Activated CD8-positive, alpha-beta memory T cell treated with anti-CD3 and anti-CD28 coated beads, Interleukin-2, amount 10 ng/mL, durations not matched to agents 7 days and 5 days (primary cell): ENCODE data around the gene CREG1. TPM values are rescaled to one million over a fixed set of nuclear protein-coding genes. Genes with fewer than 3 reads are reported as not detected.
"Not testable (repeated sequence)": the region's sequence is repeated elsewhere in the genome, so short reads cannot be mapped to it uniquely, and the experiment has no call there.

ENCODE experiments used
- ATAC-seq: fragments of 150-1000 bp; cut with Tn5 transposase; one replicate; pipeline ENCODE4 v1.10.0; 2021; ENCODE audit warnings: moderate library complexity
- CTCF ChIA-PET: fragments of 350-600 bp; sonication (Branson Sonifier 250); formaldehyde crosslinking; loops from one replicate; lab custom pipeline; 2021; ENCODE audit warnings: antibody characterized with exemption; lab: Charles Lee
- DNase-seq: peaks from one replicate; pipeline ENCODE4 v3.0.0-alpha.2; 2020
- H3K27ac Mint-ChIP-seq: one replicate; pipeline ENCODE4 v1.8.0; 2021; ENCODE audit warnings: mild to moderate bottlenecking, mixed read lengths
- H3K27me3 Mint-ChIP-seq: one replicate; pipeline ENCODE4 v1.8.0; 2021; ENCODE audit warnings: mixed read lengths
- H3K36me3 Mint-ChIP-seq: one replicate; pipeline ENCODE4 v1.8.0; 2021; ENCODE audit warnings: mild to moderate bottlenecking, mixed read lengths
- H3K4me1 Mint-ChIP-seq: one replicate; pipeline ENCODE4 v1.8.0; 2021; ENCODE audit warnings: mixed read lengths
- H3K4me3 Mint-ChIP-seq: one replicate; pipeline ENCODE4 v1.8.0; 2021; ENCODE audit warnings: mild to moderate bottlenecking, moderate library complexity, mixed read lengths
- H3K9me3 Mint-ChIP-seq: one replicate; pipeline ENCODE4 v1.8.0; 2022; ENCODE audit warnings: low read depth, mixed read lengths
- total RNA-seq, 2 experiments: library from RNA; stranded (reverse); gene quantifications; one replicate each; pipeline ENCODE4 v1.2.3, GENCODE V29; 2021

The CREG1 gene
- total RNA-seq, 2 experiments from 2014 or later, result 12.7 to 15.8 TPM

GRCh38 chr1:167582064-167582463 is 28.5 kb upstream of the CREG1 start:
- H3K4me1 Mint-ChIP-seq, result no peaks in the 10 kb centered on the region
- peaks cover 6% of the 10 kb centered on the region for H3K27me3 Mint-ChIP-seq
- no peaks in the 10 kb centered on the region for H3K36me3 Mint-ChIP-seq
- H3K9me3 Mint-ChIP-seq, result no peaks in the 10 kb centered on the region
- no peak overlapping the region for H3K4me3 Mint-ChIP-seq
- CTCF ChIA-PET, result no interaction called here
- ATAC-seq, result no peak
- DNase-seq, result no peak
- H3K27ac Mint-ChIP-seq, result no peak overlapping the region

GRCh38 chr1:167579986-167580385 is 26.4 kb upstream of the CREG1 start:
- no peak overlapping the region for H3K27ac Mint-ChIP-seq
- ATAC-seq, result no peak
- H3K27me3 Mint-ChIP-seq, result peaks cover 23% of the 10 kb centered on the region
- no peak for DNase-seq
- no peaks in the 10 kb centered on the region for H3K36me3 Mint-ChIP-seq
- H3K4me3 Mint-ChIP-seq, result no peak overlapping the region
- H3K4me1 Mint-ChIP-seq, result no peaks in the 10 kb centered on the region
- CTCF ChIA-PET, result interaction anchor here (0.7 to 1.1 kb wide), 2 partner anchors 108 to 1835 kb away, joined by 3 to 4 read pairs; no protein-coding TSS in a partner anchor
- no peaks in the 10 kb centered on the region for H3K9me3 Mint-ChIP-seq

- ATAC-seq, result no peak
- H3K4me3 Mint-ChIP-seq, result no peak overlapping the region
- CTCF ChIA-PET, result interaction anchor here (0.7 kb wide), 1 partner anchor 1836 kb away, joined by 3 read pairs; no protein-coding TSS in a partner anchor
Measured at GRCh38 chr1:167578939-167579521, 25.5 kb upstream of the CREG1 start.

GRCh38 chr1:167575649-167576048 is 22.1 kb upstream of the CREG1 start:
- Mint-ChIP-seq H3K36me3 (peaks cover 3% of the 10 kb centered on the region), H3K27me3 (peaks cover 27% of the 10 kb centered on the region), H3K27ac (no peak overlapping the region), H3K4me1 (no peaks in the 10 kb centered on the region), H3K4me3 (no peak overlapping the region), H3K9me3 (no peaks in the 10 kb centered on the region)
- no peak for ATAC-seq
- CTCF ChIA-PET, result no interaction called here
- DNase-seq, result no peak

More at GRCh38 chr1:167578939-167579521, 25.5 kb upstream of the CREG1 start:
- no peak overlapping the region for H3K27ac Mint-ChIP-seq
- no peaks in the 10 kb centered on the region for H3K36me3 Mint-ChIP-seq
- no peaks in the 10 kb centered on the region for H3K4me1 Mint-ChIP-seq
- H3K27me3 Mint-ChIP-seq, result peaks cover 27% of the 10 kb centered on the region
- no peak for DNase-seq
- no peaks in the 10 kb centered on the region for H3K9me3 Mint-ChIP-seq

- no peak overlapping the region for H3K27ac Mint-ChIP-seq
- peaks cover 3% of the 10 kb centered on the region for H3K36me3 Mint-ChIP-seq
- H3K9me3 Mint-ChIP-seq, result no peaks in the 10 kb centered on the region
- DNase-seq (no peak), ATAC-seq (no peak)
- CTCF ChIA-PET, result no interaction called here
- peaks cover 31% of the 10 kb centered on the region for H3K27me3 Mint-ChIP-seq
- H3K4me1 Mint-ChIP-seq, result no peaks in the 10 kb centered on the region
- H3K4me3 Mint-ChIP-seq, result no peak overlapping the region
Measured at GRCh38 chr1:167573035-167573434, 19.5 kb upstream of the CREG1 start.

- CTCF ChIA-PET, H3K4me3 Mint-ChIP-seq, H3K4me1 Mint-ChIP-seq, H3K9me3 Mint-ChIP-seq, ATAC-seq, H3K36me3 Mint-ChIP-seq, H3K27ac Mint-ChIP-seq, DNase-seq: not testable (repeated sequence)
- H3K27me3 Mint-ChIP-seq, result peaks cover 16% of the 10 kb centered on the region
Measured at GRCh38 chr1:167570712-167571111, 17.1 kb upstream of the CREG1 start.

- H3K27ac Mint-ChIP-seq, result no peak overlapping the region
- H3K9me3 Mint-ChIP-seq, result no peaks in the 10 kb centered on the region
- ATAC-seq (no peak), DNase-seq (no peak)
- H3K4me1 Mint-ChIP-seq, result no peaks in the 10 kb centered on the region
- CTCF ChIA-PET, result interaction anchor here (1.0 to 1.4 kb wide), 2 partner anchors 12 to 120 kb away, joined by 3 read pairs; no protein-coding TSS in a partner anchor
- no peak overlapping the region for H3K4me3 Mint-ChIP-seq
- no peaks in the 10 kb centered on the region for H3K36me3 Mint-ChIP-seq
- peaks cover 8% of the 10 kb centered on the region for H3K27me3 Mint-ChIP-seq
Measured at GRCh38 chr1:167567663-167568062, 14.1 kb upstream of the CREG1 start.

GRCh38 chr1:167566766-167567165 is 13.2 kb upstream of the CREG1 start:
- CTCF ChIA-PET, result interaction anchor here (2.5 kb wide), 1 partner anchor 10 kb away, joined by 8 read pairs; no protein-coding TSS in a partner anchor
- no peak for ATAC-seq
- DNase-seq, result no peak
- Mint-ChIP-seq H3K36me3 (no peaks in the 10 kb centered on the region), H3K9me3 (no peaks in the 10 kb centered on the region), H3K4me3 (no peak overlapping the region), H3K27ac (no peak overlapping the region), H3K4me1 (no peaks in the 10 kb centered on the region), H3K27me3 (peaks cover 8% of the 10 kb centered on the region)

- CTCF ChIA-PET, result interaction anchor here (1.0 to 4.4 kb wide), 5 partner anchors 9 to 122 kb away, joined by 3 to 17 read pairs (median 8); partner anchors contain the start of gene CREG1
- no peak overlapping the region for H3K27ac Mint-ChIP-seq
- H3K4me3 Mint-ChIP-seq, result no peak overlapping the region
- H3K4me1 Mint-ChIP-seq, result no peaks in the 10 kb centered on the region
- DNase-seq, result no peak
- peaks cover 8% of the 10 kb centered on the region for H3K27me3 Mint-ChIP-seq
- H3K9me3 Mint-ChIP-seq, result no peaks in the 10 kb centered on the region
- no peak for ATAC-seq
- H3K36me3 Mint-ChIP-seq, result no peaks in the 10 kb centered on the region
Measured at GRCh38 chr1:167565922-167566321, 12.4 kb upstream of the CREG1 start.

GRCh38 chr1:167564612-167565270 is 11.2 kb upstream of the CREG1 start:
- no peak for ATAC-seq
- Mint-ChIP-seq H3K9me3 (no peaks in the 10 kb centered on the region), H3K27ac (no peak overlapping the region), H3K4me3 (no peak overlapping the region), H3K4me1 (no peaks in the 10 kb centered on the region), H3K36me3 (no peaks in the 10 kb centered on the region), H3K27me3 (peaks cover 10% of the 10 kb centered on the region)
- CTCF ChIA-PET, result interaction anchor here (1.0 to 4.4 kb wide), 6 partner anchors 8 to 498 kb away, joined by 3 to 17 read pairs (median 6); partner anchors contain the start of gene CREG1
- no peak for DNase-seq

GRCh38 chr1:167563579-167564246 is 10.2 kb upstream of the CREG1 start:
- CTCF ChIA-PET, result interaction anchor here (1.5 to 4.4 kb wide), 4 partner anchors 8 to 162 kb away, joined by 3 to 17 read pairs (median 8); partner anchors contain the start of gene CREG1
- H3K27ac Mint-ChIP-seq, result no peak overlapping the region
- H3K4me3 Mint-ChIP-seq, result no peak overlapping the region
- H3K36me3 Mint-ChIP-seq, result no peaks in the 10 kb centered on the region
- ATAC-seq, result no peak
- H3K9me3 Mint-ChIP-seq, result no peaks in the 10 kb centered on the region
- no peaks in the 10 kb centered on the region for H3K4me1 Mint-ChIP-seq
- no peak for DNase-seq
- H3K27me3 Mint-ChIP-seq, result peaks cover 8% of the 10 kb centered on the region

- H3K4me1 Mint-ChIP-seq, result no peaks in the 10 kb centered on the region
- CTCF ChIA-PET, result interaction anchor here (1.8 to 4.4 kb wide), 2 partner anchors 9 to 125 kb away, joined by 8 to 17 read pairs; partner anchors contain the start of gene CREG1
- H3K9me3 Mint-ChIP-seq, result no peaks in the 10 kb centered on the region
- no peaks in the 10 kb centered on the region for H3K36me3 Mint-ChIP-seq
- H3K4me3 Mint-ChIP-seq, result no peak overlapping the region
- no peak for ATAC-seq
- peaks cover 7% of the 10 kb centered on the region for H3K27me3 Mint-ChIP-seq
- no peak for DNase-seq
- H3K27ac Mint-ChIP-seq, result no peak overlapping the region
Measured at GRCh38 chr1:167562702-167563101, 9.1 kb upstream of the CREG1 start.

GRCh38 chr1:167561753-167562152 is 8.2 kb upstream of the CREG1 start:
- ATAC-seq (no peak), DNase-seq (no peak)
- H3K27ac Mint-ChIP-seq, result no peak overlapping the region
- H3K27me3 Mint-ChIP-seq, result peaks cover 8% of the 10 kb centered on the region
- CTCF ChIA-PET, result interaction anchor here (2.1 to 4.4 kb wide), 2 partner anchors 10 to 126 kb away, joined by 6 to 17 read pairs; no protein-coding TSS in a partner anchor
- no peaks in the 10 kb centered on the region for H3K4me1 Mint-ChIP-seq
- no peaks in the 10 kb centered on the region for H3K9me3 Mint-ChIP-seq
- no peaks in the 10 kb centered on the region for H3K36me3 Mint-ChIP-seq
- no peak overlapping the region for H3K4me3 Mint-ChIP-seq
